Measurements from ENCODE around the gene ZFYVE21. TPM values are rescaled to one million over a fixed set of nuclear protein-coding genes. Genes with fewer than 3 reads are reported as not detected.

The ZFYVE21 gene
- total RNA-seq, 3 donors from 2014 or later: 49.9 to 67.1 (median 60.9) TPM

DNA sequence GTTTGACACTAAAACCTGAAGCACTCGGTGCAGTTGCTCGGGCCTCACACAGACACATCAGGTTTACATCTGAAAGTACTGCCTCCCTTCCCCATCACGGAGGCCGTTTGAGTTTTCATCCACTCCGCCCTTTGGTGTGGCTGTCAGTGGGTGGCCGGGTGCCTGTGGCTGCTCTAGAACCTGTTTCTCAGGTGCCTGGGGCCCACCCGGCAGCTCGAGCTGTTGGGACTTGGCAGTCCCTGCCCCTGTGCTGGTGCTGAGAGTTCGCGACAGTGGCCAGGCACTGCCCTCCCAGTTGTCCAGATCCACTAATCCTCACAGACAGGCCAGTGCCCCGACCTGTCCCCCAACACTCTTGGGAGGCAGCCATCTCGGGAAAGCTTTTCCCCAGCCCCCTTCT, 22.7 kb upstream of the ZFYVE21 start:
- intact Hi-C loops (cut with DNase I, micrococcal nuclease): no loop called here
- Histone ChIP-seq H3K36me3 (ENCODE audit: low read depth) (no peaks in the 10 kb centered on the region), H3K4me3 (no peak overlapping the region), H3K4me1 (ENCODE audit: low read depth) (peaks cover 8% of the 10 kb centered on the region), H3K9me3 (no peaks in the 10 kb centered on the region)
- TF ChIP-seq, protein P1, sequence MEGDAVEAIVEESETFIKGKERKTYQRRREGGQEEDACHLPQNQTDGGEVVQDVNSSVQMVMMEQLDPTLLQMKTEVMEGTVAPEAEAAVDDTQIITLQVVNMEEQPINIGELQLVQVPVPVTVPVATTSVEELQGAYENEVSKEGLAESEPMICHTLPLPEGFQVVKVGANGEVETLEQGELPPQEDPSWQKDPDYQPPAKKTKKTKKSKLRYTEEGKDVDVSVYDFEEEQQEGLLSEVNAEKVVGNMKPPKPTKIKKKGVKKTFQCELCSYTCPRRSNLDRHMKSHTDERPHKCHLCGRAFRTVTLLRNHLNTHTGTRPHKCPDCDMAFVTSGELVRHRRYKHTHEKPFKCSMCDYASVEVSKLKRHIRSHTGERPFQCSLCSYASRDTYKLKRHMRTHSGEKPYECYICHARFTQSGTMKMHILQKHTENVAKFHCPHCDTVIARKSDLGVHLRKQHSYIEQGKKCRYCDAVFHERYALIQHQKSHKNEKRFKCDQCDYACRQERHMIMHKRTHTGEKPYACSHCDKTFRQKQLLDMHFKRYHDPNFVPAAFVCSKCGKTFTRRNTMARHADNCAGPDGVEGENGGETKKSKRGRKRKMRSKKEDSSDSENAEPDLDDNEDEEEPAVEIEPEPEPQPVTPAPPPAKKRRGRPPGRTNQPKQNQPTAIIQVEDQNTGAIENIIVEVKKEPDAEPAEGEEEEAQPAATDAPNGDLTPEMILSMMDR (IDR thresholded peaks at IDR 0.05): no peak
- DNase-seq (peak in 1 of 3 donors; percentile 42), ATAC-seq (peak; percentile 2)

DNA sequence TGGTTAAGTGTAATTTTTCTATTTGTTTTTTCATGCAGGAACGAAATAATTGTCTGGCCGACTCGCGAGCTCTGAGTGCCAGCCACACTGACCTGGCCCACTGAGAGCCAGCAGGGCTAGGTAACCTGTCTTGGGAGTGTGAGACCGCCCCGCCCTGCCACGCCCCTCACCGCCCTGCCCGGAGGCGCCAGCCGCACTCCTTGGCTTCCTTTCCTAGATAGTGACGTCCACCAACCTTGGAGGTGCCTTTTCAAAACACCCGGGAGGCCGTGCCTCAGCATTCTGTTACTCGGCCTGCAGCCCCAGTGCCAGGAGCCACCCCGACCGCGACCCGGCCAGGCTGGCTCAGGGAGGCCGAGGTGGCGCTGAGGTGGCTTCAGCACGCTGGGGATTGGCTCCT, 22.1 kb upstream of the ZFYVE21 start:
- no peaks in the 10 kb centered on the region for H3K36me3 ChIP-seq (ENCODE audit: low read depth)
- ATAC-seq (peak; percentile 90), DNase-seq (peak; percentile 81 to 91 (median 91))
- H3K4me3 ChIP-seq: no peak overlapping the region
- H3K4me1 ChIP-seq (ENCODE audit: low read depth): peaks cover 14% of the 10 kb centered on the region
- H3K9me3 ChIP-seq: no peaks in the 10 kb centered on the region
- intact Hi-C loops (cut with DNase I, micrococcal nuclease): no loop called here
- TF ChIP-seq, protein P1 (IDR thresholded peaks at IDR 0.05): no peak

DNA sequence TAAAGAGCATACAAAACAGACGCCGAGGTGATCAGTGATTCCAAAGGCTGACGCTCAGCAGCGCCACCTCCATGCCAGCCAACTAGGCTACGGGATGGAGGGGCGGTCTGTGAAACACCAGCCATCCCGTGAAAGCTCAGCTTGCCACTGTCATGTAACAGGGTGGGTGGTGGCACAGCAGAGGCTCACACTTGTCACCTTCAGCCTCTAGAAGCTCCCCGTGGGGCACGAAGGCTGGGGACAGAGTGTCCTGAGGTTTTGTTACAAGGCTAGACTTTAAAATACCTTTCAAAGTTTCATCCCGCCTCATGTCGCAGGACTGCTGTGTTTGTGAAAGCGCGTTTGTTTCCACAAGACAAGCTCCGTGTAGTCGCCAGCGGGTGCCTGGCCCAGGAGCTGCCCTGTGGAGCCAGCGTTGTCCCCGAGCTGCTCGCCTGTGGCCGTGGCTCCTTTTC, 21.0 kb upstream of the ZFYVE21 start:
- DNase-seq: peak in 1 of 3 donors; percentile 21
- no peaks in the 10 kb centered on the region for H3K9me3 ChIP-seq
- H3K36me3 ChIP-seq (ENCODE audit: low read depth): no peaks in the 10 kb centered on the region
- no peak for ATAC-seq
- TF ChIP-seq, protein P1 (IDR thresholded peaks at IDR 0.05): no peak
- intact Hi-C loops (cut with DNase I, micrococcal nuclease): no loop called here
- H3K4me1 ChIP-seq (ENCODE audit: low read depth): peaks cover 18% of the 10 kb centered on the region
- H3K4me3 ChIP-seq: no peak overlapping the region

DNA sequence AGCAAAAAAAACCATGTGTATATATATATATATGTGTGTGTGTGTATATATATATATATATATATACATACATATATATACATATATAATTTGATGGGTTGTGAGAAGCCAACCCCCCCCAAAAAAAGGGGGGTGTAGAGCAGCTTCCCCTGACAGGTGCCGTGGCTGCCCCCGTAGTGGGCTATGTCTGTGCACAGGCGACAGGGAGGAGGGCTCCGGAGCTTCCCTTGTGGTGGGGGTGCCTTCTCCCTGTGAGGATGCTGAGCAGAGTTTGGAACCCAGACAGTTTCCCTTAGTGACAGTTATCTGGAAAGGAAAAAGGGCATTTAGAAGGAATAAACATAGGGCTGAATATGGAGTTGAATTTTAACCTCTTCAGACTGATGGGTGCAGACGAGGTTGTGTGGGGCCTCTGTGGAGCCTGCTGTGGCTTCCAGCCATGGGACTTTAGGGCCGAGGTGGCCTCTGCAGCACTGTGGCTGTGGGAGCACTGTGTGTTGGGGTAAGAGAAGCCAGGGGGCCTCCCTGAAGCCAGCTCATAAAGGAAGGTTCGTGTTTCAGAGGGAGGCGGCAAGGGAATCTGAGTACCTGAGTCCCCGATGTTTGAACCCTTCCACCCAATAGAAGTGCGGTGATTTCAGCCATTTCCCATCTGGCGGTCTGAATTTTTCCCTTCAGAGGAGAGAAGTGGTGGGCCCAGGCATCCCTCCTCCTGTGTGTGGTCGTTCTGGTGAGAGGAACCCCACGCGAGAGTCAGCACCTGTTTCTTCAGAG, 20.1 kb upstream of the ZFYVE21 start:
- Histone ChIP-seq H3K9me3 (no peaks in the 10 kb centered on the region), H3K36me3 (ENCODE audit: low read depth) (no peaks in the 10 kb centered on the region), H3K4me3 (no peak overlapping the region), H3K4me1 (ENCODE audit: low read depth) (peaks cover 18% of the 10 kb centered on the region)
- no peak for DNase-seq
- ATAC-seq: no peak
- intact Hi-C loops (cut with DNase I, micrococcal nuclease): no loop called here
- TF ChIP-seq, protein P1 (IDR thresholded peaks at IDR 0.05): no peak

DNA sequence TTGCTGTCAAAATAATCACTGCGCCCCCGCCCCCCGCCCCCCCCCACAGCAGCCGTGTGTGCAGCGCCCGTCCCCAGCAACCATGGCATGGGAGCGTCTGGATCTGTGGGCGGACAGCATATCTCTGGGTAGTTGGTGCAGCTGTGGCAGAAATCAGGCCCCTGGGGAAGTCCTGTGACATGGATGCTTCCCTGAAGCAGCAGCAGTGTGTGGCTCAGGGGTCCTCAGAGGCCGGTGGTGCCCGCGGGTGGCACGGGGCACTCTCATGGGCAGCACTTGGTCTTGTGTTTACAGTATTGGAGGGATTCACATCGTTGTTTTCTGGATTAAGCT, 19.6 kb upstream of the ZFYVE21 start:
- Histone ChIP-seq H3K36me3 (ENCODE audit: low read depth) (no peaks in the 10 kb centered on the region), H3K4me3 (no peak overlapping the region), H3K4me1 (ENCODE audit: low read depth) (peaks cover 18% of the 10 kb centered on the region), H3K9me3 (no peaks in the 10 kb centered on the region)
- ATAC-seq: no peak
- TF ChIP-seq, protein P1 (IDR thresholded peaks at IDR 0.05): no peak
- intact Hi-C loops (cut with DNase I, micrococcal nuclease): no loop called here
- DNase-seq: no peak
